GM12878 (cell line): ENCODE measurements around the gene MAP1LC3A. TPM values are rescaled to one million over a fixed set of nuclear protein-coding genes. Genes with fewer than 3 reads are reported as not detected.

ENCODE experiments used
- ATAC-seq: fragments of 200-7000 bp; cut with Tn5 transposase; 3 replicates; pipeline ENCODE4 v1.9.1; 2020; ENCODE audit warnings: mild to moderate bottlenecking, moderate library complexity
- BruUV-seq: library from RNA; stranded (reverse); fragments of 400-500 nt; replicated peaks from 2 replicates; lab custom pipeline; 2021; lab: Mats Ljungman, UMichigan
- CTCF ChIA-PET: fragments of 300-600 bp; sonication (Branson Sonifier 250); formaldehyde crosslinking; extraction: SDS; loops from one replicate; lab custom pipeline; 2021; ENCODE audit warnings: inconsistent platforms; lab: Yijun Ruan, JAX
- POLR2A ChIA-PET: fragments of 350-600 bp; formaldehyde crosslinking; extraction: SDS; loops from one replicate; lab custom pipeline; 2021; ENCODE audit warnings: inconsistent platforms; lab: Charles Lee
- RAD21 ChIA-PET: fragments of 300-600 bp; sonication (Branson Sonifier 250); formaldehyde crosslinking; loops from one replicate; lab custom pipeline; 2023; ENCODE audit warnings: antibody characterized with exemption; ENCODE audit not compliant: unreplicated experiment; lab: Charles Lee
- SMC1A ChIA-PET: fragments of 300-600 bp; sonication (Branson Sonifier 250); formaldehyde crosslinking; loops from one replicate; lab custom pipeline; 2023; ENCODE audit not compliant: unreplicated experiment, uncharacterized antibody; lab: Charles Lee
- DNase-seq: peaks from one replicate; pipeline ENCODE4 v3.0.0-alpha.2; 2011; ENCODE audit warnings: low read depth, low spot score
- FAIRE-seq: peaks from 3 replicates; lab custom pipeline; 2011; peaks lifted over from hg19 to GRCh38; lab: Jason Lieb, UNC
- H2AFZ ChIP-seq: 2 replicates; pipeline ENCODE4 v1.6.0; 2011; ENCODE audit warnings: low read depth, low read length, control low read depth; ENCODE audit not compliant: control insufficient read depth
- H3K27ac ChIP-seq: 2 replicates; pipeline ENCODE4 v1.5.1; 2011; ENCODE audit warnings: control low read depth; ENCODE audit not compliant: control insufficient read depth, insufficient read depth
- H3K27me3 ChIP-seq, 2 experiments: replicated peaks in 1 of 2; 2 replicates each; pipeline versions ENCODE4 v1.6.0 to v1.6.1; 2011; ENCODE audit warnings: low read length in 1 of 2; ENCODE audit not compliant: control insufficient read depth in 2 of 2, insufficient read depth in 2 of 2
- H3K36me3 ChIP-seq, 2 experiments: 2 replicates each; pipeline ENCODE4 v1.5.1; 2011; ENCODE audit warnings: low read length in 1 of 2; ENCODE audit not compliant: control insufficient read depth in 2 of 2, insufficient read depth in 2 of 2
- H3K4me1 ChIP-seq: 2 replicates; pipeline ENCODE4 v1.6.1; 2011; ENCODE audit warnings: mild to moderate bottlenecking, low read length, moderate library complexity, mixed read lengths; ENCODE audit not compliant: control insufficient read depth, insufficient read depth
- H3K4me2 ChIP-seq: 2 replicates; pipeline ENCODE4 v1.6.0; 2011; ENCODE audit warnings: control low read depth; ENCODE audit not compliant: control insufficient read depth, insufficient read depth
- H3K4me3 ChIP-seq: fragments of 200-600 bp; sonication (generic); 2 replicates; pipeline ENCODE4 v1.5.1; 2016
- H3K79me2 ChIP-seq: 2 replicates; pipeline ENCODE4 v1.6.0; 2011; ENCODE audit warnings: low read length; ENCODE audit not compliant: control insufficient read depth, insufficient read depth
- H3K9ac ChIP-seq: 2 replicates; pipeline ENCODE4 v1.8.0; 2011; ENCODE audit warnings: low read length, control low read depth, mixed read lengths; ENCODE audit not compliant: control insufficient read depth, insufficient read depth
- H3K9me3 ChIP-seq: replicated peaks from 3 replicates; pipeline ENCODE4 v1.5.1; 2011; ENCODE audit warnings: mild to moderate bottlenecking, low read length; ENCODE audit not compliant: control insufficient read depth, insufficient read depth
- H4K20me1 ChIP-seq: 2 replicates; pipeline ENCODE4 v1.6.0; 2011; ENCODE audit not compliant: control insufficient read depth, insufficient read depth
- BACH1 ChIP-seq: fragments of 450-650 bp; IDR thresholded peaks from 2 replicates; pipeline ENCODE4 v1.6.1; 2017; ENCODE audit warnings: mild to moderate bottlenecking, borderline replicate concordance
- CREB1 ChIP-seq: IDR thresholded peaks from 2 replicates; pipeline ENCODE4 v1.6.1; 2012; ENCODE audit warnings: low read depth, mild to moderate bottlenecking, inconsistent platforms
- CREM ChIP-seq: IDR thresholded peaks from 2 replicates; pipeline ENCODE4 v1.6.1; 2014; ENCODE audit warnings: antibody characterized with exemption, low read depth
- EED ChIP-seq: sonication (generic); IDR thresholded peaks from 2 replicates; pipeline ENCODE4 v1.6.1; 2016; ENCODE audit warnings: antibody characterized with exemption, low read depth
- FOXM1 ChIP-seq: IDR thresholded peaks from 2 replicates; pipeline ENCODE4 v1.6.1; 2012; ENCODE audit warnings: low read depth, mild to moderate bottlenecking, inconsistent platforms, low read length, moderate library complexity
- GATAD2B ChIP-seq: fragments of 450-650 bp; conservative IDR thresholded peaks from 2 replicates; pipeline ENCODE4 v1.6.1; 2017; ENCODE audit warnings: low read depth, mild to moderate bottlenecking, moderate library complexity
- LARP7 ChIP-seq: fragments of 450-650 bp; IDR thresholded peaks from 2 replicates; pipeline ENCODE4 v1.6.1; 2017; ENCODE audit warnings: mild to moderate bottlenecking
- MTA2 ChIP-seq: fragments of 450-650 bp; IDR thresholded peaks from 2 replicates; pipeline ENCODE4 v1.6.1; 2016; ENCODE audit warnings: low read depth, mild to moderate bottlenecking, moderate library complexity
- NR2C1 ChIP-seq: fragments of 450-650 bp; IDR thresholded peaks from 2 replicates; pipeline ENCODE4 v1.6.1; 2017; ENCODE audit warnings: antibody characterized with exemption, mild to moderate bottlenecking, moderate library complexity
- NR2F1 ChIP-seq: fragments of 450-650 bp; conservative IDR thresholded peaks from 2 replicates; pipeline ENCODE4 v1.6.1; 2017; ENCODE audit warnings: mild to moderate bottlenecking
- TARDBP ChIP-seq: IDR thresholded peaks from 2 replicates; pipeline ENCODE4 v1.6.1; 2016; ENCODE audit warnings: borderline replicate concordance
- TCF7 ChIP-seq: IDR thresholded peaks from 2 replicates; pipeline ENCODE4 v1.6.1; 2014; ENCODE audit warnings: antibody characterized with exemption, borderline replicate concordance
- ZBED1 ChIP-seq: IDR thresholded peaks from 2 replicates; pipeline ENCODE4 v1.6.1; 2016; ENCODE audit warnings: borderline replicate concordance
- ZSCAN29 ChIP-seq: fragments of 450-650 bp; IDR thresholded peaks from 2 replicates; pipeline ENCODE4 v1.6.1; 2017; ENCODE audit warnings: mild to moderate bottlenecking, moderate library complexity
- WGBS: methylation state at CpG from one replicate; pipeline ENCODE4 v1.1.6; 2016; ENCODE audit warnings: low lambda C conversion rate; ENCODE audit not compliant: insufficient replicate concordance, insufficient coverage; ENCODE audit errors: missing lambda C conversion rate; 5-methylcytosine and 5-hydroxymethylcytosine counted together
- in situ Hi-C: fragments of 300-500 bp; cut with MboI; formaldehyde crosslinking; loops from 9 replicates; pipeline ENCODE4 v1.14.3; 2018; ENCODE audit warnings: mixed read lengths
- intact Hi-C: fragments of 100-400 bp; cut with micrococcal nuclease; formaldehyde crosslinking; loops from one replicate; pipeline ENCODE4 v1.14.2; 2022; ENCODE audit not compliant: unreplicated experiment
- polyA plus RNA-seq, 11 experiments: library from polyadenylated mRNA; depleted of rRNA in 4 of 11; unstranded in 6 of 11; stranded (reverse) in 5 of 11; fragments of >200 nt; fragmentation: Nextera tagmentation in 4 of 11; fragmentation: Illumina TruSeq in 1 of 11; extraction: Ambion mirVana in 4 of 11; extraction: Trizol in 1 of 11; gene quantifications; 1 replicate in 1 of 11; 2 replicates in 10 of 11; pipeline versions ENCODE4 v1.2.1 to v1.2.3, GENCODE V29; 2011 to 2016; ENCODE audit warnings: inconsistent platforms in 2 of 11, missing spikeins in 2 of 11, low read depth in 1 of 11
- total RNA-seq, 4 experiments: library from RNA; depleted of rRNA in 3 of 4; stranded (reverse); fragments of >200 nt in 3 of 4; fragmentation: Illumina TruSeq in 1 of 4; extraction: Trizol in 1 of 4; gene quantifications; 2 replicates each; pipeline versions ENCODE4 v1.2.1 to v1.2.3, GENCODE V29; 2013 to 2021
- TF ChIP-seq, protein P1 (sequence below): fragments of 450-650 bp; IDR thresholded peaks from 2 replicates; pipeline ENCODE4 v1.6.1; 2014; ENCODE audit warnings: mild to moderate bottlenecking
- TF ChIP-seq, protein P2 (sequence below): fragments of 450-650 bp; IDR thresholded peaks from 2 replicates; pipeline ENCODE4 v1.6.1; 2017; ENCODE audit warnings: low read depth, mild to moderate bottlenecking, moderate library complexity
- TF ChIP-seq, protein P3 (sequence below): fragments of 450-650 bp; formaldehyde crosslinking; IDR thresholded peaks from 2 replicates; pipeline ENCODE4 v1.4.0; 2022; ENCODE audit warnings: mild to moderate bottlenecking, moderate library complexity

Gene MAP1LC3A
- total and polyA plus RNA-seq, 10 of the 15 experiments (the other 5 are each of a cell fraction or from before 2014, with no cell fraction given), result 0.27 to 1.2 (median 0.39) TPM; not detected in 4

DNA sequence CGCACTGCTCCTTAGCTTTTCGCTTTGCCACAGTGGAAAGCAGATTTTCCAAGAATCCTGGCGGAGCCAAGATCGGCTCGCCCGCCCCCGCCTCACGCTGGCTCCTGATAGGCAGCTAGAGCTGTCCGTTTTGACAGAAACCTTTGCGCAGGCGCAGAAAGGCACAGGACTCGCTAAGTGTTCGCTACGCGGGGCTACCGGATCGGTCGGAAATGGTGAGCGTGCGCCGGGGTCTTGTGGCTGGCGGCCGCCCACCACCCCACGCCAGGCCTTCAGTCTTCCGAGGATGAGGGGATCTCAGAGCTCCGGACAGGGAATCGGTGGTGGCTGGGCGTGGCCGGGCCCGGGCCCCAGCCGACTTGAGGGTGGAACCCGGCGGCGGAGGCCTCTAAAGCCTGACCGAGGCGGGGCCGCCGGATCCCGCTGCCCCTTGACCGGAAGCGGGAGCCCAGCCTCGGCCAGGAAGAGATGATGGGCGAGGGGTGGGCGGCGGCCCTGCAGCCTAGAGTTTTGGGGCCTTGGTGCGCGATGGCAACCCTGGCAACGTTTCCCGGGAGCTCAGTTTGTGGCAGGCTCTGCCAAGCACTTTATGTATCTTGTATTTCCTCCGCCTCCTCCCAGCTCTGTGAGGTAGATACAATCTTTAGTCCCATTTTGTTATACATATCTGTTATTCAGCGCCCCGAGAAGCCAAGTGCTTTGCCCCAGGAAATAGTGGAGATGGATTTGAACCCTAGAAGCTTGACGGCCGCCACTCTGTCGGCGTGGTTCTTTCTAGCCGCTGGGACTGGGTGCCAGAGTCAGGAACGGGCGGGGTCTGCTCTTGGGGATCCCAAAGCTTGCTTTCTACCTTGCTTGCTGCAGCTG is 42.0 kb upstream of the MAP1LC3A start, which contains the start of gene DYNLRB1:
Gene DYNLRB1, plus strand, starts transcription at position 176 of the 867 bp plus-strand sequence. Its CDS starts 37 bp downstream, at position 213.
- ChIA-PET RAD21 (interaction anchor here (0.7 to 5.0 kb wide), 16 partner anchors 22 to 495 kb away, joined by 3 to 45 read pairs (median 5); partner anchors contain the start of genes ITCH and PIGU), POLR2A (interaction anchor here (0.5 to 2.7 kb wide), 18 partner anchors 64 to 1036 kb away, joined by 3 to 21 read pairs (median 4); partner anchors contain the start of genes AHCY, EIF6, ITCH and TP53INP2), CTCF (interaction anchor here (0.7 to 5.3 kb wide), 22 partner anchors 8 to 302 kb away, joined by 3 to 61 read pairs (median 4); partner anchors contain the start of gene TP53INP2), SMC1A (interaction anchor here (0.5 to 4.3 kb wide), 21 partner anchors 8 to 267 kb away, joined by 3 to 35 read pairs (median 3); partner anchors contain the start of genes ITCH and TP53INP2)
- peak within 1 kb of the TSS; percentile 82 for H3K4me3 ChIP-seq
- DNase-seq, result peak; percentile 68
- H3K4me1 ChIP-seq, result peaks cover 7% of the 10 kb centered on the region; the same call in 1 of the 2 replicates
- peak within 1 kb of the TSS; percentile 89 for H3K4me2 ChIP-seq
- H3K9ac ChIP-seq, result peak within 1 kb of the TSS; percentile 86
- intact Hi-C loops, result loop anchor here (5.0 kb wide), 2 partner anchors 39 to 149 kb away; no protein-coding TSS in a partner anchor
- H3K27ac ChIP-seq, result peak within 1 kb of the TSS; percentile 78
- H3K79me2 ChIP-seq, result peaks cover 34% of the 10 kb centered on the region
- TSS peak; percentile 69 for BruUV-seq
- in situ Hi-C loops, result loop anchor here (5.0 kb wide), 1 partner anchor 204 kb away; no protein-coding TSS in a partner anchor
- no peaks in the 10 kb centered on the region for H3K27me3 ChIP-seq
- H4K20me1 ChIP-seq, result peaks cover 1% of the 10 kb centered on the region; the same call in 1 of the 2 replicates
- H3K9me3 ChIP-seq, result no peaks in the 10 kb centered on the region
- peaks cover 0 to 9% of the 10 kb centered on the region in 2 experiments; a peak in 1 of 4 replicates for H3K36me3 ChIP-seq
- ATAC-seq, result peak; percentile 91
- FAIRE-seq, result peak; percentile 23
- H2AFZ ChIP-seq, result peak within 1 kb of the TSS; percentile 74
- WGBS, result under 1% methylated on average over 56 of the region's 59 CpGs
- TF ChIP-seq NR2F1 (peak; percentile 64), EED (peak; percentile 89), CREB1 (no peak; the same call in 1 of the 2 replicates), BACH1 (0 out of 2 replicates have a peak, but pooled peaks have one; percentile 48), ZSCAN29 (no peak), NR2C1 (no peak), GATAD2B (peak; percentile 95), ZBED1 (no peak), TCF7 (no peak), LARP7 (peak; percentile 85), MTA2 (no peak), CREM (0 out of 2 replicates have a peak, but pooled peaks have one; percentile 3), FOXM1 (no peak), TARDBP (no peak)
- TF ChIP-seq, protein P1, sequence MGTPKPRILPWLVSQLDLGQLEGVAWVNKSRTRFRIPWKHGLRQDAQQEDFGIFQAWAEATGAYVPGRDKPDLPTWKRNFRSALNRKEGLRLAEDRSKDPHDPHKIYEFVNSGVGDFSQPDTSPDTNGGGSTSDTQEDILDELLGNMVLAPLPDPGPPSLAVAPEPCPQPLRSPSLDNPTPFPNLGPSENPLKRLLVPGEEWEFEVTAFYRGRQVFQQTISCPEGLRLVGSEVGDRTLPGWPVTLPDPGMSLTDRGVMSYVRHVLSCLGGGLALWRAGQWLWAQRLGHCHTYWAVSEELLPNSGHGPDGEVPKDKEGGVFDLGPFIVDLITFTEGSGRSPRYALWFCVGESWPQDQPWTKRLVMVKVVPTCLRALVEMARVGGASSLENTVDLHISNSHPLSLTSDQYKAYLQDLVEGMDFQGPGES, result 0 out of 2 replicates have a peak, but pooled peaks have one; percentile 48
- TF ChIP-seq, protein P2, sequence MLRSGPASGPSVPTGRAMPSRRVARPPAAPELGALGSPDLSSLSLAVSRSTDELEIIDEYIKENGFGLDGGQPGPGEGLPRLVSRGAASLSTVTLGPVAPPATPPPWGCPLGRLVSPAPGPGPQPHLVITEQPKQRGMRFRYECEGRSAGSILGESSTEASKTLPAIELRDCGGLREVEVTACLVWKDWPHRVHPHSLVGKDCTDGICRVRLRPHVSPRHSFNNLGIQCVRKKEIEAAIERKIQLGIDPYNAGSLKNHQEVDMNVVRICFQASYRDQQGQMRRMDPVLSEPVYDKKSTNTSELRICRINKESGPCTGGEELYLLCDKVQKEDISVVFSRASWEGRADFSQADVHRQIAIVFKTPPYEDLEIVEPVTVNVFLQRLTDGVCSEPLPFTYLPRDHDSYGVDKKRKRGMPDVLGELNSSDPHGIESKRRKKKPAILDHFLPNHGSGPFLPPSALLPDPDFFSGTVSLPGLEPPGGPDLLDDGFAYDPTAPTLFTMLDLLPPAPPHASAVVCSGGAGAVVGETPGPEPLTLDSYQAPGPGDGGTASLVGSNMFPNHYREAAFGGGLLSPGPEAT, result peak; percentile 85
- TF ChIP-seq, protein P3, sequence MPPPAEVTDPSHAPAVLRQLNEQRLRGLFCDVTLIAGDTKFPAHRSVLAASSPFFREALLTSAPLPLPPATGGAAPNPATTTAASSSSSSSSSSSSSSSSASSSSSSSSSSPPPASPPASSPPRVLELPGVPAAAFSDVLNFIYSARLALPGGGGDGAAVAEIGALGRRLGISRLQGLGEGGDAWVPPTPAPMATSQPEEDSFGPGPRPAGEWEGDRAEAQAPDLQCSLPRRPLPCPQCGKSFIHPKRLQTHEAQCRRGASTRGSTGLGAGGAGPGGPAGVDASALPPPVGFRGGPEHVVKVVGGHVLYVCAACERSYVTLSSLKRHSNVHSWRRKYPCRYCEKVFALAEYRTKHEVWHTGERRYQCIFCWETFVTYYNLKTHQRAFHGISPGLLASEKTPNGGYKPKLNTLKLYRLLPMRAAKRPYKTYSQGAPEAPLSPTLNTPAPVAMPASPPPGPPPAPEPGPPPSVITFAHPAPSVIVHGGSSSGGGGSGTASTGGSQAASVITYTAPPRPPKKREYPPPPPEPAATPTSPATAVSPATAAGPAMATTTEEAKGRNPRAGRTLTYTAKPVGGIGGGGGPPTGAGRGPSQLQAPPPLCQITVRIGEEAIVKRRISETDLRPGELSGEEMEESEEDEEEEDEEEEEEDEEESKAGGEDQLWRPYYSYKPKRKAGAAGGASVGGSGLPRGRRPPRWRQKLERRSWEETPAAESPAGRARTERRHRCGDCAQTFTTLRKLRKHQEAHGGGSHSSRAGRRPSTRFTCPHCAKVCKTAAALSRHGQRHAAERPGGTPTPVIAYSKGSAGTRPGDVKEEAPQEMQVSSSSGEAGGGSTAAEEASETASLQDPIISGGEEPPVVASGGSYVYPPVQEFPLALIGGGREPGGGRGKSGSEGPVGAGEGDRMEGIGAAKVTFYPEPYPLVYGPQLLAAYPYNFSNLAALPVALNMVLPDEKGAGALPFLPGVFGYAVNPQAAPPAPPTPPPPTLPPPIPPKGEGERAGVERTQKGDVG (CRISPR knock-in tag), result no peak
